Middle frontal gyrus (tissue), 1 donor: ENCODE data around the gene TUBB2A.

Experiments
- DNase-seq: peaks from one replicate; pipeline ENCODE4 v3.0.0-alpha.2; 2015; ENCODE audit warnings: low spot score; ENCODE audit errors: extremely low spot score

Gene TUBB2A

GRCh38 chr6:3124667-3125066 lies 32.7 kb downstream of the TUBB2A start:
- DNase-seq = no peak

- DNase-seq = no peak
These were observed 34.5 kb downstream of the TUBB2A start for GRCh38 chr6:3122823-3123182.

- DNase-seq = no peak
These were observed 36.6 kb downstream of the TUBB2A start for GRCh38 chr6:3120765-3121089.

- no peak for DNase-seq
These were observed 38.2 kb downstream of the TUBB2A start for GRCh38 chr6:3119040-3119723.

GRCh38 chr6:3118353-3119039 lies 38.8 kb downstream of the TUBB2A start, which contains the start of gene BPHL:
TSS of gene BPHL (plus strand) at chr6:3118711. CDS start at chr6:3118741, 30 bp downstream.
- peak; percentile 90 for DNase-seq

- DNase-seq = no peak
These were observed 39.4 kb downstream of the TUBB2A start for GRCh38 chr6:3117912-3118352.

- no peak for DNase-seq
These were observed 43.0 kb downstream of the TUBB2A start for GRCh38 chr6:3114377-3114776.

GRCh38 chr6:3109761-3110160 lies 47.6 kb downstream of the TUBB2A start:
- DNase-seq = no peak

- DNase-seq = no peak
These were observed 48.5 kb downstream of the TUBB2A start for GRCh38 chr6:3108746-3109414.
